SU-DHL-6 (cell line): ENCODE results near the gene PRSS38.

Source experiments
- H2AFZ ChIP-seq: fragments of 200-600 bp; sonication (generic); 2 replicates; pipeline ENCODE4 v1.6.1; 2014; ENCODE audit warnings: low read depth, mild to moderate bottlenecking, moderate library complexity, mixed read lengths, antibody characterized with exemption, low read length; ENCODE audit not compliant: severe bottlenecking
- H3F3A ChIP-seq: fragments of 200-600 bp; shearing (Covaris generic); 2 replicates; pipeline ENCODE4 v1.6.0; 2016; ENCODE audit warnings: antibody characterized with exemption, mild to moderate bottlenecking; ENCODE audit not compliant: insufficient read depth
- H3K27ac ChIP-seq: fragments of 200-600 bp; sonication (generic); 2 replicates; pipeline ENCODE4 v1.5.1; 2016; ENCODE audit warnings: low read depth, mild to moderate bottlenecking, low read length, moderate library complexity, mixed read lengths
- H3K27me3 ChIP-seq: fragments of 200-600 bp; sonication (generic), shearing (Covaris generic); 2 replicates; pipeline ENCODE4 v1.6.0; 2014; ENCODE audit warnings: mild to moderate bottlenecking, low read length
- H3K36me3 ChIP-seq: fragments of 200-600 bp; sonication (generic); 2 replicates; pipeline ENCODE4 v1.6.1; 2014; ENCODE audit warnings: mild to moderate bottlenecking, low read length, mixed read lengths
- H3K4me2 ChIP-seq: fragments of 300-600, 200-600 bp; shearing (Covaris generic), sonication (generic); 2 replicates; pipeline ENCODE4 v1.6.0; 2014; ENCODE audit warnings: low read length, low read depth, mild to moderate bottlenecking; ENCODE audit not compliant: poor library complexity, severe bottlenecking
- H3K4me3 ChIP-seq: fragments of 200-600 bp; sonication (generic); 2 replicates; pipeline ENCODE4 v1.5.1; 2014; ENCODE audit warnings: antibody characterized with exemption, low read length, mild to moderate bottlenecking, mixed read lengths; ENCODE audit not compliant: insufficient read depth, poor library complexity, severe bottlenecking
- H3K79me2 ChIP-seq: fragments of 200-600 bp; sonication (generic); 2 replicates; pipeline ENCODE4 v1.6.1; 2014; ENCODE audit warnings: mild to moderate bottlenecking, low read length, moderate library complexity; ENCODE audit not compliant: insufficient read depth
- H3K9ac ChIP-seq: fragments of 200-600 bp; sonication (generic); 2 replicates; pipeline ENCODE4 v1.7.0; 2014; ENCODE audit warnings: mild to moderate bottlenecking, low read length
- H3K9me2 ChIP-seq: fragments of 200-600 bp; sonication (generic); replicated peaks from 2 replicates; pipeline ENCODE4 v1.6.1; 2014; ENCODE audit warnings: low read length; ENCODE audit not compliant: insufficient read depth
- H3K9me3 ChIP-seq: fragments of 200-600 bp; sonication (generic); 2 replicates; pipeline ENCODE4 v1.6.1; 2014; ENCODE audit warnings: low read length, mixed read lengths; ENCODE audit not compliant: insufficient read depth
- H4K20me1 ChIP-seq: fragments of 200-600 bp; sonication (generic); 2 replicates; pipeline ENCODE4 v1.6.1; 2014; ENCODE audit warnings: low read depth, mild to moderate bottlenecking, antibody characterized with exemption, low read length, moderate library complexity, mixed read lengths
- CTCF ChIP-seq: fragments of 200-600 bp; sonication (generic); IDR thresholded peaks from one replicate; pipeline ENCODE4 v1.5.1; 2017; ENCODE audit warnings: antibody characterized with exemption, mild to moderate bottlenecking, low read length, moderate library complexity; ENCODE audit not compliant: insufficient read depth, poor library complexity, severe bottlenecking
- EZH2phosphoT487 ChIP-seq: fragments of 200-600 bp; sonication (generic), shearing (Covaris generic); conservative IDR thresholded peaks from 2 replicates; pipeline ENCODE4 v1.6.1; 2018; ENCODE audit warnings: mild to moderate bottlenecking, antibody characterized with exemption, low read length, moderate library complexity, mixed read lengths

The PRSS38 gene

GRCh38 chr1:227854189-227854588 lies 38.7 kb downstream of the PRSS38 start:
- Histone ChIP-seq H3K27ac (no peak overlapping the region), H3K9me3 (no peaks in the 10 kb centered on the region; the same call in 1 of the 2 replicates), H3K9ac (no peak overlapping the region), H2AFZ (no peak overlapping the region), H3K4me3 (no peak overlapping the region), H3K4me2 (no peak overlapping the region), H3F3A (no peaks in the 10 kb centered on the region), H3K27me3 (no peaks in the 10 kb centered on the region), H3K79me2 (no peaks in the 10 kb centered on the region), H4K20me1 (no peaks in the 10 kb centered on the region), H3K9me2 (no peaks in the 10 kb centered on the region), H3K36me3 (no peaks in the 10 kb centered on the region)
- TF ChIP-seq CTCF (no peak), EZH2phosphoT487 (no peak)

- no peak overlapping the region for H3K9ac ChIP-seq
- no peak overlapping the region for H3K4me2 ChIP-seq
- H3K79me2 ChIP-seq, result no peaks in the 10 kb centered on the region
- H3K4me3 ChIP-seq, result no peak overlapping the region
- no peaks in the 10 kb centered on the region for H3K9me2 ChIP-seq
- H3K9me3 ChIP-seq, result no peaks in the 10 kb centered on the region; the same call in 1 of the 2 replicates
- H3K27ac ChIP-seq, result no peak overlapping the region
- no peaks in the 10 kb centered on the region for H3F3A ChIP-seq
- H2AFZ ChIP-seq, result no peak overlapping the region
- H4K20me1 ChIP-seq, result no peaks in the 10 kb centered on the region
- H3K27me3 ChIP-seq, result no peaks in the 10 kb centered on the region
- no peaks in the 10 kb centered on the region for H3K36me3 ChIP-seq
- TF ChIP-seq CTCF (no peak), EZH2phosphoT487 (no peak)
These were observed 40.2 kb downstream of the PRSS38 start for GRCh38 chr1:227855687-227856086.

GRCh38 chr1:227856147-227856858 lies 40.8 kb downstream of the PRSS38 start:
- no peak overlapping the region for H3K27ac ChIP-seq
- no peak overlapping the region for H3K4me3 ChIP-seq
- no peak overlapping the region for H3K9ac ChIP-seq
- H3K79me2 ChIP-seq, result no peaks in the 10 kb centered on the region
- H2AFZ ChIP-seq, result no peak overlapping the region
- no peaks in the 10 kb centered on the region for H4K20me1 ChIP-seq
- H3F3A ChIP-seq, result no peaks in the 10 kb centered on the region
- H3K4me2 ChIP-seq, result no peak overlapping the region
- no peaks in the 10 kb centered on the region for H3K27me3 ChIP-seq
- H3K36me3 ChIP-seq, result no peaks in the 10 kb centered on the region
- H3K9me2 ChIP-seq, result no peaks in the 10 kb centered on the region
- no peaks in the 10 kb centered on the region; the same call in 1 of the 2 replicates for H3K9me3 ChIP-seq
- TF ChIP-seq EZH2phosphoT487, result no peak
- TF ChIP-seq CTCF, result no peak
